Chondrocyte (in vitro differentiated cells): ENCODE measurements around the gene RNU7-1. TPM values are rescaled to one million over a fixed set of nuclear protein-coding genes. Genes with fewer than 3 reads are reported as not detected.

ENCODE experiments used
- DNase-seq: peaks from one replicate; pipeline ENCODE4 v3.0.0; 2021; ENCODE audit warnings: mixed read lengths, low spot score
- H3K27ac Mint-ChIP-seq: one replicate; pipeline ENCODE4 v1.8.0; 2021; ENCODE audit warnings: mild to moderate bottlenecking, moderate library complexity, mixed read lengths; ENCODE audit not compliant: unreplicated experiment
- H3K27me3 Mint-ChIP-seq: 2 replicates; pipeline ENCODE4 v1.8.0; 2021; ENCODE audit warnings: low read depth, mixed read lengths
- H3K36me3 Mint-ChIP-seq: 2 replicates; pipeline ENCODE4 v1.8.0; 2021; ENCODE audit warnings: low read depth, mixed read lengths
- H3K4me1 Mint-ChIP-seq: 2 replicates; pipeline ENCODE4 v1.8.0; 2021; ENCODE audit warnings: low read depth, mild to moderate bottlenecking, mixed read lengths
- H3K4me3 Mint-ChIP-seq: one replicate; pipeline ENCODE4 v1.8.0; 2021; ENCODE audit warnings: mild to moderate bottlenecking, moderate library complexity, mixed read lengths; ENCODE audit not compliant: unreplicated experiment
- H3K9me3 Mint-ChIP-seq: 2 replicates; pipeline ENCODE4 v1.8.0; 2021; ENCODE audit warnings: low read depth, mixed read lengths
- CTCF ChIP-seq: fragments of 200-600 bp; sonication (generic); IDR thresholded peaks from 2 replicates; pipeline ENCODE4 v1.5.0; 2021; ENCODE audit warnings: antibody characterized with exemption, mild to moderate bottlenecking, moderate library complexity
- total RNA-seq: library from RNA; stranded (reverse); gene quantifications from 3 replicates; pipeline ENCODE4 v1.2.1, GENCODE V29; 2021

The RNU7-1 gene
- total RNA-seq, 1 donor from 2014 or later, result not detected

DNA sequence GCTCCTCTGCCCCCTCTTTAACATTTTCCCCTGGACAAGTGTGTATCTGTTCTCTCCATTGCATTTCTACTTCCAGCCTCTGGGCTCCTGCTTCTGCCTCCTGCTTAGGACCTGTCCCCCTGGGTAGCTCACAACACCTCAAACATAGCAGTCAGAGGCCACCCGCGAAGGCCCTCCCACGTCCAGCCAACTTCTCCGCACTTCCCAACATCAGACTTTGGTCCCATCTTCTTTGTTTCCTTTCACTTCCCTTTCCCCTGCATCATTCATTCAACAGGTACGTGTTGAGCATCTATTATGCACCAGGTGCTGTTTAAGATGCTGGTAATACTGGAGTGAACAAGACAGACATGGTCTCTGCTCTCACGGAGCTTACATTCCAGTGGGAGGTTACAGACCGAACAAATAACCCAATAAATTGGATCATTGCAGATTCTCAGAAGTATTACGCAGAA is 3.3 kb downstream of the RNU7-1 start:
- Mint-ChIP-seq H3K4me1 (peaks cover 35% of the 10 kb centered on the region), H3K4me3 (no peak overlapping the region), H3K27ac (no peak overlapping the region), H3K9me3 (no peaks in the 10 kb centered on the region), H3K36me3 (peaks cover 7% of the 10 kb centered on the region), H3K27me3 (no peaks in the 10 kb centered on the region)
- TF ChIP-seq CTCF, result no peak
- DNase-seq, result no peak

- H3K9me3 Mint-ChIP-seq, result no peaks in the 10 kb centered on the region
- H3K27ac Mint-ChIP-seq, result peak overlapping the region; percentile 36
- no peaks in the 10 kb centered on the region for H3K27me3 Mint-ChIP-seq
- no peak overlapping the region for H3K4me3 Mint-ChIP-seq
- H3K36me3 Mint-ChIP-seq, result peaks cover 7% of the 10 kb centered on the region
- peak; percentile 28 for DNase-seq
- H3K4me1 Mint-ChIP-seq, result peaks cover 34% of the 10 kb centered on the region
- no peak for TF ChIP-seq CTCF
Measured at GRCh38 chr12:6947615-6948014, 4.0 kb downstream of the RNU7-1 start.

GRCh38 chr12:6948873-6949594 is 5.4 kb downstream of the RNU7-1 start:
- Mint-ChIP-seq H3K4me1 (peaks cover 35% of the 10 kb centered on the region), H3K36me3 (peaks cover 7% of the 10 kb centered on the region), H3K27ac (peak overlapping the region; percentile 17), H3K9me3 (no peaks in the 10 kb centered on the region), H3K4me3 (no peak overlapping the region), H3K27me3 (no peaks in the 10 kb centered on the region)
- TF ChIP-seq CTCF, result no peak
- DNase-seq, result peak; percentile 72

DNA sequence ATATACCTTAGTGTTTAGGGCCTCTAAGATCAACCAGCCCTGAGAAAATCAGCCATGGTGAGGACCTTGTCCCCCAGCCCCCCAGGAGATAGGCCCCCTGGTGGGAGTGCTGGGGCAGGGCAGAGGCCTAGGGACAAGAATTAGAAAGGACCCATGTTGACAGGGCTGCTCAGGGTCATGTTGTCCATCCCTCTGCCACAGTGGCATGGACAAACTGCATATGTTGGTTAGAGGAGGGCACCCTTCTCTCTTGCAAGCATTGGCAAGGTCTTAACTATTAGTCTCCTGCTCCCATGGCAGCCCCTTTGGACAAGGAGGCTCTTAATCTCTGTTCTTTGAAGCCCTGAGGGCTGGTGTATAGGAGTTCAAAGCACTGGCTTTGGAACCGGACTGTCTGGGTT is 6.8 kb downstream of the RNU7-1 start:
- H3K4me3 Mint-ChIP-seq, result no peak overlapping the region
- TF ChIP-seq CTCF, result peak; percentile 33
- no peak overlapping the region for H3K27ac Mint-ChIP-seq
- DNase-seq, result peak; percentile 26
- H3K9me3 Mint-ChIP-seq, result no peaks in the 10 kb centered on the region
- peaks cover 26% of the 10 kb centered on the region for H3K4me1 Mint-ChIP-seq
- H3K27me3 Mint-ChIP-seq, result no peaks in the 10 kb centered on the region
- H3K36me3 Mint-ChIP-seq, result peaks cover 7% of the 10 kb centered on the region

- no peak within 1 kb of the TSS for H3K27ac Mint-ChIP-seq
- TF ChIP-seq CTCF, result no peak
- peaks cover 25% of the 10 kb centered on the region for H3K4me1 Mint-ChIP-seq
- H3K27me3 Mint-ChIP-seq, result no peaks in the 10 kb centered on the region
- H3K4me3 Mint-ChIP-seq, result no peak within 1 kb of the TSS
- no peaks in the 10 kb centered on the region for H3K9me3 Mint-ChIP-seq
- H3K36me3 Mint-ChIP-seq, result peaks cover 7% of the 10 kb centered on the region
- DNase-seq, result peak; percentile 86
Measured at GRCh38 chr12:6950811-6951540, 7.4 kb downstream of the RNU7-1 start, which contains the start of gene PTPN6. Gene PTPN6, plus strand, starts transcription at chr12:6951356. Its CDS starts 157 bp downstream, at chr12:6951513.
